GM19035 (cell line): ENCODE data around the gene LSM12.

Experiments
- ATAC-seq: cut with Tn5 transposase; IDR thresholded peaks from one replicate; pipeline ENCODE4 v1.9.1; 2021; ENCODE audit not compliant: unreplicated experiment

LSM12 gene

DNA sequence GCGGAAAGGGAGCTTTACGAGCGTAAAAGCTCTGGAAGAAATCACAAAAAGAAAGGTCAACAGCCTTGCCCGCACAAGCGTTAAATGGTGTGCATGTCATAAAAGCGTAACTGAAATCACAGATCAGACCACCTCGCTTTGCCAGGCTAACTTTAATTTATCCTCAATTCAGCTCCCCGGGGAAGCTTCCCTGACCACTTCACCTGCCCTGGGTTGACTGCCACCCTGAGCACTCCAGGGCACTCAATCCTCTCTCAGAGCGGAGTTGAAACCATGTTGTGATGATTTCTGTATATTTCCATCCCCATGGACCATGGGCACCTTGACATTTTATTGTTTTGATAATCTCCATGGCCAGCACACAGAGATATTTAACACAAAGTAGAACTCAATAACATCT lies 78.2 kb downstream of the LSM12 start:
- ATAC-seq: no peak

DNA sequence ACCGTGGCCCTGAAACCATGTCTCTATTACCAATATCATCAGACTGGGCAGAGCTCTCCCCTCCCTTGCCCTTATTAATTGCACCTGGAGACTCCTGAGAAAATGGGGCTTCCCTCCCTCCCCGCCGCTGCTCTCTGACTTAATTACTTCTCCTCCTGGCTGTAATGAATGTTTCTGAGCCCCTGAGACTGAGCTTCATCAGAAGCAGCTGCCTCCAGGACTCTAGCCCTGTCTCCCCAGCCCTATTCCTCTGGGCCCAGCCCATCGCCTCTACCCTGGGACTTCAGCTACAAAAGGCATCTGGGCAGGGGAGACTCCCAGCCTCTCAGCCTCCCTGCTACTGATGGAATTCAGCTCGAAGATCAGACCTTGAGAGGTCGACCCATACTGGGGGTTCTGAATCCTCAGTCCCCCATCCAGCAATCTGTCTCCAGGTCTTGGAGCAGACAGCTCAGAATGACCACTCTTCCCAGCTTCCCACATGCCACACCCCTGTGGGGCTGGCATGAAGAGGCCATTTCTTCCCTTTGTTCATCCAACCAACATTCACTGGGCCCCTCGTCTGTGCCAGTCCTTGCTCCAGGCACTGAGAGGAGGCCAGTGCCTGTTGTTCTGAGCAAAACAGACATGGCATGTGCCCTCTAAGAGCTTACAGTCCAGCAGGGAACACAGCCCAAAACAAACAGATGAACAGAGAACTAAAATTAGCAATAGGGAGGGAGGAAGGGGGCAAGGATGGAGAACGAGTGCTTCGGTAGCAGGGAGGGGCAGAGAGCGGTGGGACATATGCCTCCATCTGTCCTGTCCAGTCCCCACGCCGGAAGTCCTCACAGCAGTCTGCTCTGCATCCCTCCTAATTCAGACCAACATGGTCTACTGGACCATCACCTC lies 79.1 kb downstream of the LSM12 start:
- no peak for ATAC-seq

DNA sequence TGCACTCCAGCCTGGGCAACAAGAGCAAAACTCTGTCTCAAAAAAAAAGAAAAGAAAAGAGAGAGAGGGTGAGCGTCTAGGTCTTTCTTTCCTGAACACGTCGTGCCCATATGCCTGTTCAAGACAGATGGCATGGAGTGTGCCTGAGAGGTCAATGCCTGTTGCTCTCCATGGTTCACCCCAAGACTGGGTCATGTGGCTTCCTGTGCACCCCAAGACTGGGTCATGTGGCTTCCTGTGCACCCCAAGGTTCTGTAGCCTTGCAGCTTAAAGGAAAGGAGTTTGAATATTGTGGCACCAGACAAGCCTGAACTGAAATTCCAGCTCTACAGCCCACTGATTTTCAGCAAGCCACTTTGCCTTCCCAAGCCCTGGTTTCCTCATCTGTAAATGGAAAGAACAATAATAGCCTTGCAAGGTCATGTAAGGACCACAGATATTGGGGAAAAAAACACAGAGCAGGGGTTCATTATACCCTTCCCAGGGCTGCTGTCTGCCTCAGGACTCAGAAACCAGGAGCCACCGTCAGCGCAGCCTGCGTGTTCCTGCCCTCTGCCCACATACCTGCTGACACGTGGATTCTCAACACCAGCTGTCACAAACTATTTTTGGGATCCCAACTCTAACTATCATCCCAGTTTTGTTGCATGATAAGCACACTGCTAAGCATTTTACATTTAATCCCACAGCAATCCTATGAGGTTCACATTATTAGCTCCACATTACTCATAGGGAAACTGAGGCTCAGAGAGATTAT lies 80.1 kb downstream of the LSM12 start:
- no peak for ATAC-seq

DNA sequence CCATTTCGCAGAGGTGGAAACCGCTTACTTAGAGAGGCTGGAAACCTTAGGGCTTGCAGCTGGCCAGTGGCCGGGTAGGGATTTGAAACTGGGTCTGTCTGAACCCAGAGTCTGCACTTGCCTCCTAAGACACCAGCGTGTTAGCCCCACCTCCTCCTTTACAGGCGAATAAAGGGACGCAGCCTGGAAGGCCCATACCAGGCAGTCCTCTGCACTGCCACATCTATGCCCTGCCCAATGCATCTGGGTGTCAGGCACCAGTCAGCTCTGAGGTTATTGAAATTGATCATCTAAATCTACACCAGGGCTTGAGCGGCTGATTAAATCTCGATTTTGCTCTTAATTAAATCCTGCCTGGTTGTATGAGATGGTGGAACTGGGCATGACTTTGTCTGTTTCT lies 82.0 kb downstream of the LSM12 start:
- no peak for ATAC-seq
